HEK293T (cell line): Measurements from ENCODE around the gene SLC29A1.

Experiments
- ARNT ChIP-seq: fragments of 450-650 bp; IDR thresholded peaks from 2 replicates; pipeline ENCODE4 v1.6.1; 2017; ENCODE audit warnings: mild to moderate bottlenecking
- BHLHE40 ChIP-seq: fragments of 450-650 bp; IDR thresholded peaks from 2 replicates; pipeline ENCODE4 v1.6.1; 2016; ENCODE audit warnings: mild to moderate bottlenecking, moderate library complexity, borderline replicate concordance
- ELF4 ChIP-seq: fragments of 450-650 bp; IDR thresholded peaks from 2 replicates; pipeline ENCODE4 v1.6.1; 2017; ENCODE audit warnings: antibody characterized with exemption
- FOXA1 ChIP-seq: fragments of 450-650 bp; IDR thresholded peaks from 2 replicates; pipeline ENCODE4 v1.6.1; 2016; ENCODE audit warnings: mild to moderate bottlenecking
- FOXM1 ChIP-seq: fragments of 450-650 bp; IDR thresholded peaks from 2 replicates; pipeline ENCODE4 v1.6.1; 2017; ENCODE audit warnings: mild to moderate bottlenecking, borderline replicate concordance
- HDGF ChIP-seq: fragments of 450-650 bp; IDR thresholded peaks from 2 replicates; pipeline ENCODE4 v1.6.1; 2017; ENCODE audit warnings: antibody characterized with exemption, borderline replicate concordance
- L3MBTL2 ChIP-seq: fragments of 450-650 bp; conservative IDR thresholded peaks from 2 replicates; pipeline ENCODE4 v1.6.1; 2016; ENCODE audit warnings: mild to moderate bottlenecking
- NFRKB ChIP-seq: fragments of 450-650 bp; IDR thresholded peaks from 2 replicates; pipeline ENCODE4 v1.6.1; 2016; ENCODE audit warnings: mild to moderate bottlenecking, moderate library complexity
- SP1 ChIP-seq: fragments of 450-650 bp; IDR thresholded peaks from 2 replicates; pipeline ENCODE4 v1.6.1; 2017
- TARDBP ChIP-seq: fragments of 450-650 bp; IDR thresholded peaks from 2 replicates; pipeline ENCODE4 v1.6.1; 2016
- ZNF384 ChIP-seq: fragments of 450-650 bp; IDR thresholded peaks from 2 replicates; pipeline ENCODE4 v1.6.1; 2016
- TF ChIP-seq, protein P1 (sequence below): fragments of 450-650 bp; IDR thresholded peaks from 2 replicates; pipeline ENCODE4 v1.6.1; 2016

DNA sequence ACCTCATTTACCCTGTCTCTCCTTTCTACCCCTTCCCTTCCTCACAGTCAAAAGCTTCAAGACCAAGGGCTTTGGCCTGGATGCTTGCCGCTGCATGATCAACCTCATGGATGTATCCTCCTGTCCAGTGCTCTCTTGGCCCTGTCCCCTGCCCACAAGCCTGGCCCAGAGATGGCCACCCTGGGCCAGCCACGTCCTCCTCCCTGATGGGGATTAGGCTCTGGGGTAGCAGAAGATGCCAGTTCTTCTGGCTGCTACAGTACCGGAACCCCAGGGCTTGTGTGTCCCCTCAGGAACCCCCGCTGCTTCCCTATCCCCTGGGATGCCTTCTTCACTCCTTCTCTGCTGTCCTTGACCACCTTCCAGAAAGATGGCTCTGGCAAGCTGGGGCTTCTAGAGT lies 42.5 kb upstream of the SLC29A1 start:
- TF ChIP-seq, protein P1, sequence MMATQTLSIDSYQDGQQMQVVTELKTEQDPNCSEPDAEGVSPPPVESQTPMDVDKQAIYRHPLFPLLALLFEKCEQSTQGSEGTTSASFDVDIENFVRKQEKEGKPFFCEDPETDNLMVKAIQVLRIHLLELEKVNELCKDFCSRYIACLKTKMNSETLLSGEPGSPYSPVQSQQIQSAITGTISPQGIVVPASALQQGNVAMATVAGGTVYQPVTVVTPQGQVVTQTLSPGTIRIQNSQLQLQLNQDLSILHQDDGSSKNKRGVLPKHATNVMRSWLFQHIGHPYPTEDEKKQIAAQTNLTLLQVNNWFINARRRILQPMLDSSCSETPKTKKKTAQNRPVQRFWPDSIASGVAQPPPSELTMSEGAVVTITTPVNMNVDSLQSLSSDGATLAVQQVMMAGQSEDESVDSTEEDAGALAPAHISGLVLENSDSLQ, result no peak
- TF ChIP-seq ZNF384, result no peak
- no peak for TF ChIP-seq NFRKB
- no peak for TF ChIP-seq L3MBTL2
- no peak for TF ChIP-seq SP1
- TF ChIP-seq BHLHE40, result no peak
- no peak for TF ChIP-seq HDGF
- TF ChIP-seq FOXM1, result no peak
- no peak for TF ChIP-seq ARNT
- no peak for TF ChIP-seq TARDBP
- no peak for TF ChIP-seq ELF4
- no peak for TF ChIP-seq FOXA1
